Liver (tissue), 9 donors: ENCODE measurements around the gene OGA. TPM values are rescaled to one million over a fixed set of nuclear protein-coding genes. Genes with fewer than 3 reads are reported as not detected.

ENCODE experiments used
- DNase-seq: peaks from one replicate; pipeline ENCODE4 v3.0.0-alpha.2; 2017; ENCODE audit warnings: low spot score
- H3K27ac ChIP-seq, 2 donors: one replicate each; pipeline ENCODE4 v1.7.0; 2013; ENCODE audit warnings: inconsistent platforms in 2 of 2, low read length in 2 of 2, control low read depth in 1 of 2, low read depth in 1 of 2, mild to moderate bottlenecking in 1 of 2
- H3K27me3 ChIP-seq, 4 donors: one replicate each; pipeline versions ENCODE4 v1.6.1 to v1.7.0; 2013; ENCODE audit warnings: low read length in 3 of 4, inconsistent platforms in 1 of 4, mild to moderate bottlenecking in 1 of 4, moderate library complexity in 1 of 4; ENCODE audit not compliant: control insufficient read depth in 4 of 4, insufficient read depth in 4 of 4
- H3K36me3 ChIP-seq, 4 donors: one replicate each; pipeline versions ENCODE4 v1.6.1 to v1.7.0; 2013; ENCODE audit warnings: low read length in 3 of 4, mild to moderate bottlenecking in 3 of 4, low read depth in 1 of 4, moderate library complexity in 1 of 4; ENCODE audit not compliant: control insufficient read depth in 4 of 4, insufficient read depth in 3 of 4
- H3K4me1 ChIP-seq, 4 donors: one replicate each; pipeline versions ENCODE4 v1.6.1 to v1.7.0; 2013; ENCODE audit warnings: low read length in 3 of 4, mild to moderate bottlenecking in 3 of 4, moderate library complexity in 1 of 4; ENCODE audit not compliant: control insufficient read depth in 4 of 4, insufficient read depth in 4 of 4
- H3K4me3 ChIP-seq, 3 donors: one replicate each; pipeline versions ENCODE4 v1.6.1 to v1.7.0; 2013; ENCODE audit warnings: low read length in 3 of 3, control low read depth in 1 of 3, low read depth in 1 of 3, mild to moderate bottlenecking in 1 of 3
- H3K9ac ChIP-seq, 2 donors: one replicate each; pipeline ENCODE4 v1.7.0; 2013; ENCODE audit warnings: low read length in 2 of 2, mild to moderate bottlenecking in 2 of 2, moderate library complexity in 2 of 2, control low read depth in 1 of 2, low read depth in 1 of 2
- H3K9me3 ChIP-seq, 4 donors: one replicate each; pipeline versions ENCODE4 v1.6.1 to v1.7.0; 2013; ENCODE audit warnings: low read length in 3 of 4; ENCODE audit not compliant: control insufficient read depth in 4 of 4
- CTCF ChIP-seq: fragments of 150-350 bp; IDR thresholded peaks from 2 replicates; pipeline ENCODE4 v1.5.1; 2017; ENCODE audit warnings: improper control_type of control experiment, low read depth, low read length; ENCODE audit not compliant: missing input control
- FOXA1 ChIP-seq: IDR thresholded peaks from 2 replicates; pipeline ENCODE4 v1.6.1; 2016; ENCODE audit warnings: antibody characterized with exemption
- FOXA2 ChIP-seq: IDR thresholded peaks from 2 replicates; pipeline ENCODE4 v1.6.1; 2016; ENCODE audit warnings: antibody characterized with exemption
- GABPA ChIP-seq, 2 donors: IDR thresholded peaks in 1 of 2; conservative IDR thresholded peaks in 1 of 2; 2 replicates each; pipeline ENCODE4 v1.6.1; 2016; ENCODE audit warnings: antibody characterized with exemption in 2 of 2, mild to moderate bottlenecking in 1 of 2, moderate library complexity in 1 of 2
- HNF4A ChIP-seq, 2 donors: conservative IDR thresholded peaks; 2 replicates each; pipeline ENCODE4 v1.6.1; 2016; ENCODE audit warnings: antibody characterized with exemption in 2 of 2, mild to moderate bottlenecking in 2 of 2
- JUND ChIP-seq, 2 donors: IDR thresholded peaks; 2 replicates each; pipeline ENCODE4 v1.6.1; 2016; ENCODE audit warnings: antibody characterized with exemption in 2 of 2
- MAX ChIP-seq: IDR thresholded peaks from 2 replicates; pipeline ENCODE4 v1.6.1; 2016; ENCODE audit warnings: antibody characterized with exemption
- NR2F2 ChIP-seq: IDR thresholded peaks from 2 replicates; pipeline ENCODE4 v1.6.1; 2016; ENCODE audit warnings: antibody characterized with exemption
- RAD21 ChIP-seq, 2 donors: IDR thresholded peaks; 2 replicates each; pipeline ENCODE4 v1.6.1; 2016; ENCODE audit warnings: antibody characterized with exemption in 2 of 2, mild to moderate bottlenecking in 2 of 2
- RXRA ChIP-seq, 2 donors: IDR thresholded peaks; 2 replicates each; pipeline ENCODE4 v1.6.1; 2017 to 2018; ENCODE audit warnings: antibody characterized with exemption in 2 of 2, mild to moderate bottlenecking in 1 of 2
- SP1 ChIP-seq: IDR thresholded peaks from 2 replicates; pipeline ENCODE4 v1.6.1; 2018; ENCODE audit warnings: antibody characterized with exemption, mild to moderate bottlenecking
- ZBTB33 ChIP-seq: IDR thresholded peaks from 2 replicates; pipeline ENCODE4 v1.6.1; 2016; ENCODE audit warnings: antibody characterized with exemption
- WGBS: extraction: QIAGEN DNeasy Blood & Tissue Kit; methylation state at CpG from one replicate; pipeline ENCODE4 v1.1.7; 2013; 5-methylcytosine and 5-hydroxymethylcytosine counted together
- polyA plus RNA-seq, 2 donors: library from polyadenylated mRNA; stranded (reverse) in 1 of 2; unstranded in 1 of 2; fragments of 200-250 nt in 1 of 2; fragments of >200 nt in 1 of 2; fragmentation: Nextera tagmentation in 1 of 2; extraction: Ambion mirVana in 1 of 2; gene quantifications; one replicate each; pipeline versions ENCODE4 v1.2.1 to v1.2.3, GENCODE V29; 2013 to 2015
- total RNA-seq, 2 donors: library from RNA; depleted of rRNA; stranded (reverse); fragments of >200 nt; gene quantifications; one replicate each; pipeline ENCODE4 v1.2.3, GENCODE V29; 2014
- TF ChIP-seq, protein P1 (sequence below): IDR thresholded peaks from 2 replicates; pipeline ENCODE4 v1.6.1; 2016; ENCODE audit warnings: antibody characterized with exemption, mild to moderate bottlenecking
- donor health status: healthy.
- donor health status: healthy.
- donor health status: healthy.
- donor health status: healthy.
- donor health status: healthy.

The OGA gene
- total and polyA plus RNA-seq, 4 donors: 18.0 to 64.3 (median 41.4) TPM

DNA sequence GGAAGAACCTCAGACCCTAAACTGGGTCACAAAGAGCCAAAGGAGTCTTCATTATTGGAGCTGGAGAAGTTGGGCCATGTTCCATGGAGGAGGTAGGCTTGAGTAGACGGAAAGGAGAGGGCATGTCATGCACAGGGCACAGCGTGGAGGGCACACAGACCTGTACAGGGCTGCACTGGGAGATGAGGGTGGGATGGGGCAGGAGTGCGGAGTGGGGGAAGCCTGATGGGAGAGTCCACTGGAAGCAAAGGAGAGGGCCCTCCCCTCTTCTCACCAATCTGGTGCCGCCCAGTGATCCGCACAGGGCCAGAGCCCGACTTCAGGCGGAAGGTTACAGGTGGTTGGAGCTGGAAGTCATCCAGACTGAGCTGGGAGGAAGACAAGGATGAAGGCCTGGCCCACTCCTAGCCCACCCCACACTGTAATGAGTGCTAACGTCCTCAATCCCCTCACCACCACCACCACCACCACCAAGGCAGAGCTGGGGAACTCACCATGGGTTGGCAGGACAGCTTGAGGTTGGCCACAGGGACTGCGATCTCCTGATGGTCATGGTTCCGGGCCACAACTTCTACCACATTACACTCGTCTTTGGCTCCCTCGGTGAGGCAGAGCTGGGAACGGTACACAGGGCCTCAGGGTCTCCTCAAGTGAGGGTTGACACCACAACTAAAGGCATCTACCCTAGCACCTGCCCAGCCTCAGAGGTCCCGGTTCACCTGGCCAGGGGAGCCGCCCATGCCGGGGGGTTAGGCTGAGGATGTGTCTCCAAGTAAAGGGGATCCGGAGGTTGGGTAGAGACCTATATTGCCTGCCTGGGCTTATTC is 36.0 kb downstream of the OGA start (continued):
- TF ChIP-seq ZBTB33 (no peak), FOXA1 (no peak), JUND (IDR thresholded peaks at IDR 0.05) (no peak), RAD21 (IDR thresholded peaks at IDR 0.05) (no peak)

DNA sequence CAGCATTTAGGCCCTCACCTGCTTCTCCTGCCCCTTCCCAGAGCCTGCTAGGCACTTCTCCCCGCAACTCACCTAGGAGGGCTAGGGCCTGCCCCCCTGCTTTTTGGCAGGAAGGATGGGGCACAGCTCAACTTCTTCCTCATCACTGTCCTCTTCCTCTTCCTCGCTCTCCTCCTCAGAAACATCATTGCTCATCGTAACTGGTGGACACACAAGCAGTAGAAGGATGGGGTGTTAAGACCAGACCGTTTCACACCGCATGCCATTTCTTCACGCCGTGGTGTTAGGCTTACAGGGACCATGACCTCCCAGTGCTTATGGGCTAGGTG is 36.6 kb downstream of the OGA start:
- H3K9me3 ChIP-seq: no peaks in the 10 kb centered on the region
- peaks cover 0 to 20% (median 14%) of the 10 kb centered on the region in 4 donors for H3K36me3 ChIP-seq
- no peak overlapping the region for H3K9ac ChIP-seq
- DNase-seq: no peak
- peaks cover 12 to 43% (median 29%) of the 10 kb centered on the region in 4 donors for H3K4me1 ChIP-seq
- H3K27me3 ChIP-seq: peaks cover 0 to 10% (median 1%) of the 10 kb centered on the region in 4 donors
- 88% methylated on average over 7 of the region's 7 CpGs for WGBS
- H3K27ac ChIP-seq: no peak overlapping the region
- H3K4me3 ChIP-seq: no peak overlapping the region
- no peak for TF ChIP-seq MAX
- no peak for TF ChIP-seq JUND (IDR thresholded peaks at IDR 0.05)
- TF ChIP-seq HNF4A (conservative IDR thresholded peaks at IDR 0.05): no peak
- TF ChIP-seq RXRA (IDR thresholded peaks at IDR 0.05): no peak
- no peak for TF ChIP-seq SP1
- TF ChIP-seq FOXA1: no peak
- TF ChIP-seq CTCF: no peak
- TF ChIP-seq NR2F2: no peak
- TF ChIP-seq, protein P1, sequence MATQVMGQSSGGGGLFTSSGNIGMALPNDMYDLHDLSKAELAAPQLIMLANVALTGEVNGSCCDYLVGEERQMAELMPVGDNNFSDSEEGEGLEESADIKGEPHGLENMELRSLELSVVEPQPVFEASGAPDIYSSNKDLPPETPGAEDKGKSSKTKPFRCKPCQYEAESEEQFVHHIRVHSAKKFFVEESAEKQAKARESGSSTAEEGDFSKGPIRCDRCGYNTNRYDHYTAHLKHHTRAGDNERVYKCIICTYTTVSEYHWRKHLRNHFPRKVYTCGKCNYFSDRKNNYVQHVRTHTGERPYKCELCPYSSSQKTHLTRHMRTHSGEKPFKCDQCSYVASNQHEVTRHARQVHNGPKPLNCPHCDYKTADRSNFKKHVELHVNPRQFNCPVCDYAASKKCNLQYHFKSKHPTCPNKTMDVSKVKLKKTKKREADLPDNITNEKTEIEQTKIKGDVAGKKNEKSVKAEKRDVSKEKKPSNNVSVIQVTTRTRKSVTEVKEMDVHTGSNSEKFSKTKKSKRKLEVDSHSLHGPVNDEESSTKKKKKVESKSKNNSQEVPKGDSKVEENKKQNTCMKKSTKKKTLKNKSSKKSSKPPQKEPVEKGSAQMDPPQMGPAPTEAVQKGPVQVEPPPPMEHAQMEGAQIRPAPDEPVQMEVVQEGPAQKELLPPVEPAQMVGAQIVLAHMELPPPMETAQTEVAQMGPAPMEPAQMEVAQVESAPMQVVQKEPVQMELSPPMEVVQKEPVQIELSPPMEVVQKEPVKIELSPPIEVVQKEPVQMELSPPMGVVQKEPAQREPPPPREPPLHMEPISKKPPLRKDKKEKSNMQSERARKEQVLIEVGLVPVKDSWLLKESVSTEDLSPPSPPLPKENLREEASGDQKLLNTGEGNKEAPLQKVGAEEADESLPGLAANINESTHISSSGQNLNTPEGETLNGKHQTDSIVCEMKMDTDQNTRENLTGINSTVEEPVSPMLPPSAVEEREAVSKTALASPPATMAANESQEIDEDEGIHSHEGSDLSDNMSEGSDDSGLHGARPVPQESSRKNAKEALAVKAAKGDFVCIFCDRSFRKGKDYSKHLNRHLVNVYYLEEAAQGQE: no peak
- no peak for TF ChIP-seq RAD21 (IDR thresholded peaks at IDR 0.05)
- no peak for TF ChIP-seq GABPA (IDR thresholded peaks at IDR 0.05 in 1 of 2, conservative IDR thresholded peaks at IDR 0.05 in 1 of 2)
- TF ChIP-seq ZBTB33: no peak
- no peak for TF ChIP-seq FOXA2
